Activated CD8-positive, alpha-beta T cell treated with anti-CD3 and anti-CD28 coated beads for 36 hours (primary cell): ENCODE results near the gene IQCK. TPM values are rescaled to one million over a fixed set of nuclear protein-coding genes. Genes with fewer than 3 reads are reported as not detected.

Source experiments
- ATAC-seq: fragments of 200-7000 bp; cut with Tn5 transposase; one replicate; pipeline ENCODE4 v1.10.0; 2021; ENCODE audit warnings: mild to moderate bottlenecking, moderate library complexity
- CTCF ChIA-PET: fragments of 350-600 bp; sonication (Branson Sonifier 250); formaldehyde crosslinking; loops from one replicate; lab custom pipeline; 2021; ENCODE audit warnings: antibody characterized with exemption; lab: Charles Lee
- POLR2A ChIA-PET: fragments of 350-600 bp; sonication (Branson Sonifier 250); formaldehyde crosslinking; loops from one replicate; lab custom pipeline; 2021; ENCODE audit warnings: antibody characterized with exemption; lab: Charles Lee
- DNase-seq: peaks from one replicate; pipeline ENCODE4 v3.0.0-alpha.2; 2020
- H3K27ac Mint-ChIP-seq: one replicate; pipeline ENCODE4 v1.8.0; 2021; ENCODE audit warnings: mild to moderate bottlenecking, mixed read lengths
- H3K27me3 Mint-ChIP-seq: one replicate; pipeline ENCODE4 v1.8.0; 2021; ENCODE audit warnings: mixed read lengths
- H3K36me3 Mint-ChIP-seq: one replicate; pipeline ENCODE4 v1.8.0; 2021; ENCODE audit warnings: low read depth, mixed read lengths
- H3K4me1 Mint-ChIP-seq: one replicate; pipeline ENCODE4 v1.8.0; 2021; ENCODE audit warnings: low read depth, mixed read lengths
- H3K4me3 Mint-ChIP-seq: one replicate; pipeline ENCODE4 v1.8.0; 2021; ENCODE audit warnings: mild to moderate bottlenecking, moderate library complexity, mixed read lengths
- H3K9me3 Mint-ChIP-seq: one replicate; pipeline ENCODE4 v1.8.0; 2021; ENCODE audit warnings: mixed read lengths
- intact Hi-C: fragments of 100-400 bp; cut with micrococcal nuclease; formaldehyde crosslinking; loops from one replicate; pipeline ENCODE4 v1.10.0; 2022
- total RNA-seq, 2 experiments: library from RNA; stranded (reverse); gene quantifications; one replicate each; pipeline ENCODE4 v1.2.3, GENCODE V29; 2021
- TF ChIP-seq, protein P1 (sequence below): fragments of 200-600 bp; IDR thresholded peaks from one replicate; pipeline ENCODE4 v1.8.0; 2022; ENCODE audit warnings: antibody characterized with exemption, mild to moderate bottlenecking

IQCK gene
- total RNA-seq, 2 experiments from 2014 or later: 1.7 to 3.5 TPM

DNA sequence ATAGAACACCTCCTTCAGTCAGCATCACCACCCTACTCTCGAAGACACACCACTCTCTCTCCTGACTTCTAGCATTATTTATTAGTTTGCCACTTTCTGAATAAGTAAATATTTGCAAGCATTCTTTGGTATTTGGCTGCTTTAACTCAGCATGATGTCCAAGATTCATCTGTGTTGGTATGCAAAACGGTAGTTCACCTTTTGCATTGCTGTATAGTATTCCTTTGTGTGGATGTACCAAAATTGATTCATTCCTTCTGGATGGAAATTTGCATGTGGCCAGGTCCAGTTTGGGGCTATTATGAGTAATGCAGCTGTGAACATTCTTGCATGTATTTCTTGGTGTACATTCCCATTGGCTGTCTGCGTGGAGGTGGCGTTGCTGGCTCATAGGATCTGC, 32.9 kb upstream of the IQCK start:
- DNase-seq: no peak
- Mint-ChIP-seq H3K9me3 (peaks cover 7% of the 10 kb centered on the region), H3K36me3 (peaks cover 42% of the 10 kb centered on the region), H3K4me3 (no peak overlapping the region), H3K4me1 (peaks cover 11% of the 10 kb centered on the region), H3K27me3 (no peaks in the 10 kb centered on the region), H3K27ac (no peak overlapping the region)
- CTCF ChIA-PET: no interaction called here
- intact Hi-C loops: no loop called here
- TF ChIP-seq, protein P1, sequence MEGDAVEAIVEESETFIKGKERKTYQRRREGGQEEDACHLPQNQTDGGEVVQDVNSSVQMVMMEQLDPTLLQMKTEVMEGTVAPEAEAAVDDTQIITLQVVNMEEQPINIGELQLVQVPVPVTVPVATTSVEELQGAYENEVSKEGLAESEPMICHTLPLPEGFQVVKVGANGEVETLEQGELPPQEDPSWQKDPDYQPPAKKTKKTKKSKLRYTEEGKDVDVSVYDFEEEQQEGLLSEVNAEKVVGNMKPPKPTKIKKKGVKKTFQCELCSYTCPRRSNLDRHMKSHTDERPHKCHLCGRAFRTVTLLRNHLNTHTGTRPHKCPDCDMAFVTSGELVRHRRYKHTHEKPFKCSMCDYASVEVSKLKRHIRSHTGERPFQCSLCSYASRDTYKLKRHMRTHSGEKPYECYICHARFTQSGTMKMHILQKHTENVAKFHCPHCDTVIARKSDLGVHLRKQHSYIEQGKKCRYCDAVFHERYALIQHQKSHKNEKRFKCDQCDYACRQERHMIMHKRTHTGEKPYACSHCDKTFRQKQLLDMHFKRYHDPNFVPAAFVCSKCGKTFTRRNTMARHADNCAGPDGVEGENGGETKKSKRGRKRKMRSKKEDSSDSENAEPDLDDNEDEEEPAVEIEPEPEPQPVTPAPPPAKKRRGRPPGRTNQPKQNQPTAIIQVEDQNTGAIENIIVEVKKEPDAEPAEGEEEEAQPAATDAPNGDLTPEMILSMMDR: no peak
- no peak for ATAC-seq
- POLR2A ChIA-PET: no interaction called here

DNA sequence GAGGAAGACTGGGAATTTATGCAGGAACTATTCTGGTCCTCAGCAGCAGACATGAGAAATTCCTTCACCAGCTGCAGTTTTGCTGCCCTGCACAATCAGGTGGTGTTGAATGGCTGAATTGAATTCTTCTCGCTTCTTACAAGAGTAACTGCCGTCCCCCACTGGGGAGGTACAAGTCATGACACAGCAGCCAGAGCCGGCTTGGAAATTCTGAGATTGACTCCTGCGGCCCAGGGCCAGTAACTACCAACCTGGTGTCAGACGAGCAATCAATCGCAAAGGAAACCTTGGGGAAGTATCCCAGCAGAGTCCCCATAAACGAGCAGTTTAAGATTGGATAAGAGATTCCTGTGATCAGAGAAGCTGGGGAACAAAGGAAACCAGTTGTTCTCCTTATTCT, 30.8 kb upstream of the IQCK start:
- TF ChIP-seq, protein P1: no peak
- POLR2A ChIA-PET: interaction anchor here (1.0 kb wide), 1 partner anchor 26 kb away, joined by 3 read pairs; no protein-coding TSS in a partner anchor
- ATAC-seq: no peak
- intact Hi-C loops: no loop called here
- H3K4me3 Mint-ChIP-seq: no peak overlapping the region
- H3K9me3 Mint-ChIP-seq: peaks cover 7% of the 10 kb centered on the region
- no peak overlapping the region for H3K27ac Mint-ChIP-seq
- CTCF ChIA-PET: interaction anchor here (0.9 to 1.8 kb wide), 3 partner anchors 13 to 104 kb away, joined by 3 to 6 read pairs (median 3); no protein-coding TSS in a partner anchor
- peaks cover 43% of the 10 kb centered on the region for H3K36me3 Mint-ChIP-seq
- H3K4me1 Mint-ChIP-seq: peaks cover 12% of the 10 kb centered on the region
- no peaks in the 10 kb centered on the region for H3K27me3 Mint-ChIP-seq
- DNase-seq: no peak

GRCh38 chr16:19688396-19689024, 29.6 kb upstream of the IQCK start:
- Mint-ChIP-seq H3K4me3 (no peak overlapping the region), H3K9me3 (peaks cover 4% of the 10 kb centered on the region), H3K36me3 (peaks cover 38% of the 10 kb centered on the region), H3K27me3 (no peaks in the 10 kb centered on the region), H3K27ac (no peak overlapping the region), H3K4me1 (peaks cover 12% of the 10 kb centered on the region)
- no peak for ATAC-seq
- TF ChIP-seq, protein P1: no peak
- CTCF ChIA-PET: interaction anchor here (0.9 to 1.8 kb wide), 3 partner anchors 15 to 105 kb away, joined by 3 to 6 read pairs (median 3); no protein-coding TSS in a partner anchor
- intact Hi-C loops: no loop called here
- no peak for DNase-seq
- POLR2A ChIA-PET: interaction anchor here (0.6 to 1.1 kb wide), 2 partner anchors 17 to 903 kb away, joined by 4 read pairs; no protein-coding TSS in a partner anchor

DNA sequence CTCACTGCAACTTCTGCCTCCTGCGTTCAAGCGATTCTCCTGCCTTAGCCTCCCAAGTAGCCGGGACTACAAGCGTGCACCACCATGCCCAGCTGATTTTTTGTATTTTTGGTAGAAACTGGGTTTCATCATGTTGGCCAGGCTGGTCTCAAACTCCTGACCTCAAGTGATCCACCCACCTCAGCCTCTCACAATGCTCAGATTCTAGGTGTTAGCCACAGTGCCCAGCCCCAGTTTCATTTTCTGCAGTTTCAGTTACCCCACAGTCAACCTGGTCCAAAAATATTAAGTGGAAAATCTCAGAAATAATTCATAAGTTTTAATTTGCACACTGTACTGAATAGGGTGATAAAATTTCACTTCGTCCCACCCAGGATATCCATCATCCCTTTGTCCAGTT, 28.7 kb upstream of the IQCK start:
- ChIA-PET CTCF (interaction anchor here (1.8 kb wide), 1 partner anchor 106 kb away, joined by 3 read pairs; no protein-coding TSS in a partner anchor), POLR2A (interaction anchor here (0.6 kb wide), 1 partner anchor 904 kb away, joined by 4 read pairs; no protein-coding TSS in a partner anchor)
- no peaks in the 10 kb centered on the region for H3K27me3 Mint-ChIP-seq
- peaks cover 1% of the 10 kb centered on the region for H3K9me3 Mint-ChIP-seq
- no peak overlapping the region for H3K27ac Mint-ChIP-seq
- intact Hi-C loops: no loop called here
- H3K4me3 Mint-ChIP-seq: no peak overlapping the region
- peaks cover 32% of the 10 kb centered on the region for H3K36me3 Mint-ChIP-seq
- TF ChIP-seq, protein P1: no peak
- ATAC-seq (no peak), DNase-seq (peak; percentile 29)
- peaks cover 12% of the 10 kb centered on the region for H3K4me1 Mint-ChIP-seq

DNA sequence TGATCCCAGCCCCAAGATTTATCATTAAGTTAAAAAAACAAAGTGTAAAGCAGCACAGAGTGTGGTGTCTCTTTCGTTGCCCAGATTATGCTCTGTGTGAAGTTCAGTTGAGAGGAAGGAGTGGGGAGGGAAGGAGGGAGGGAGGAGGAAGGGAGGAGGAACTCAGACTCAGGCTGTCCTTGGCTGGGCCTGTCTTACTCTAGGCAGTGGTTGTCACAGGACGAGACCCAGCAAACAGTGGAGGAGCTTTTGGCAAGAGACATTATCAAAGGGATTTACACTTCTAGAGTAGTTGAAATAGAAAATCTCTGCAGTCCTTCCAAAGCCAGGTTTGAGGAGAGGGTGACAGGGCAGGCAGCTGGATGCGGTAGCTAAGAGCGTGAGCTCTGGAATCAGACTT, 27.9 kb upstream of the IQCK start:
- intact Hi-C loops: no loop called here
- TF ChIP-seq, protein P1: no peak
- POLR2A ChIA-PET: no interaction called here
- H3K27ac Mint-ChIP-seq: no peak overlapping the region
- H3K9me3 Mint-ChIP-seq: no peaks in the 10 kb centered on the region
- peaks cover 26% of the 10 kb centered on the region for H3K36me3 Mint-ChIP-seq
- DNase-seq (no peak), ATAC-seq (no peak)
- H3K27me3 Mint-ChIP-seq: no peaks in the 10 kb centered on the region
- CTCF ChIA-PET: no interaction called here
- no peak overlapping the region for H3K4me3 Mint-ChIP-seq
- H3K4me1 Mint-ChIP-seq: peaks cover 14% of the 10 kb centered on the region
